Neural cell (in vitro differentiated cells): ENCODE measurements around the gene XPNPEP3. TPM values are rescaled to one million over a fixed set of nuclear protein-coding genes. Genes with fewer than 3 reads are reported as not detected.
"Not testable (repeated sequence)": the region's sequence is repeated elsewhere in the genome, so short reads cannot be mapped to it uniquely, and the experiment has no call there.

Experiments used
- H2AFZ ChIP-seq: fragments of 200-600, 300-800 bp; sonication (generic), shearing (Covaris generic); 2 replicates; pipeline ENCODE4 v1.6.0; 2014; ENCODE audit warnings: low read depth, mild to moderate bottlenecking, antibody characterized with exemption, low read length, moderate library complexity
- H3F3A ChIP-seq: fragments of 200-600 bp; shearing (Covaris generic); 2 replicates; pipeline ENCODE4 v1.6.1; 2016; ENCODE audit warnings: mild to moderate bottlenecking, moderate library complexity, mixed read lengths, antibody characterized with exemption, low read length; ENCODE audit not compliant: insufficient read depth, poor library complexity, severe bottlenecking
- H3K27ac ChIP-seq: fragments of 200-600, 300-800 bp; sonication (generic), shearing (Covaris generic); 2 replicates; pipeline ENCODE4 v1.5.1; 2014; ENCODE audit warnings: mild to moderate bottlenecking, low read length, moderate library complexity
- H3K27me3 ChIP-seq: fragments of 300-800, 200-600 bp; sonication (generic), shearing (Covaris generic); 2 replicates; pipeline ENCODE4 v1.6.0; 2014; ENCODE audit warnings: mild to moderate bottlenecking, low read depth, low read length, moderate library complexity; ENCODE audit not compliant: insufficient read depth
- H3K36me3 ChIP-seq: fragments of 300-800, 200-600 bp; sonication (generic), shearing (Covaris generic); 2 replicates; pipeline ENCODE4 v1.5.1; 2014; ENCODE audit warnings: mild to moderate bottlenecking, antibody characterized with exemption, low read length, moderate library complexity; ENCODE audit not compliant: insufficient read depth
- H3K4me2 ChIP-seq: fragments of 300-800, 200-600 bp; sonication (generic), shearing (Covaris generic); 2 replicates; pipeline ENCODE4 v1.6.0; 2014; ENCODE audit warnings: mild to moderate bottlenecking, low read length
- H3K4me3 ChIP-seq: fragments of 300-800, 200-600 bp; sonication (generic), shearing (Covaris generic); 2 replicates; pipeline ENCODE4 v1.5.1; 2014; ENCODE audit warnings: mild to moderate bottlenecking, low read length, moderate library complexity
- H3K79me2 ChIP-seq: fragments of 200-600 bp; shearing (Covaris generic); replicated peaks from 2 replicates; pipeline ENCODE4 v1.6.0; 2014; ENCODE audit warnings: mild to moderate bottlenecking, low read length, moderate library complexity; ENCODE audit not compliant: insufficient read depth
- H3K9ac ChIP-seq: fragments of 300-800, 200-600 bp; sonication (generic), shearing (Covaris generic); 2 replicates; pipeline ENCODE4 v1.6.1; 2016; ENCODE audit warnings: mild to moderate bottlenecking, low read length, mixed read lengths
- H3K9me2 ChIP-seq: fragments of 200-600 bp; shearing (Covaris generic); 2 replicates; pipeline ENCODE4 v1.6.1; 2016; ENCODE audit warnings: mild to moderate bottlenecking, low read length, mixed read lengths; ENCODE audit not compliant: insufficient read depth
- H3K9me3 ChIP-seq: fragments of 200-600, 300-800 bp; sonication (generic), shearing (Covaris generic); 2 replicates; pipeline ENCODE4 v1.6.1; 2016; ENCODE audit warnings: mild to moderate bottlenecking, mixed run types, low read length, moderate library complexity, mixed read lengths
- H4K20me1 ChIP-seq: fragments of 200-600 bp; shearing (Covaris generic); 2 replicates; pipeline ENCODE4 v1.6.1; 2016; ENCODE audit warnings: mild to moderate bottlenecking, mixed run types; ENCODE audit not compliant: insufficient read depth
- EP300 ChIP-seq: fragments of 450-650 bp; conservative IDR thresholded peaks from 2 replicates; pipeline ENCODE4 v1.6.1; 2014; ENCODE audit warnings: antibody characterized with exemption, mild to moderate bottlenecking, moderate library complexity; ENCODE audit not compliant: poor library complexity, severe bottlenecking
- EZH2 ChIP-seq: fragments of 200-600, 300-800 bp; shearing (Covaris generic), sonication (generic); IDR thresholded peaks from 2 replicates; pipeline ENCODE4 v1.6.1; 2014; ENCODE audit warnings: antibody characterized with exemption, low read length, borderline replicate concordance, mild to moderate bottlenecking; ENCODE audit not compliant: insufficient read depth, poor library complexity, severe bottlenecking
- MXI1 ChIP-seq: fragments of 450-650 bp; conservative IDR thresholded peaks from 2 replicates; pipeline ENCODE4 v1.6.1; 2014; ENCODE audit warnings: antibody characterized with exemption, mild to moderate bottlenecking; ENCODE audit not compliant: poor library complexity, severe bottlenecking
- POLR2AphosphoS5 ChIP-seq: IDR thresholded peaks from 2 replicates; pipeline ENCODE4 v1.6.1; 2012
- RAD21 ChIP-seq: fragments of 450-650 bp; conservative IDR thresholded peaks from 2 replicates; pipeline ENCODE4 v1.6.1; 2014; ENCODE audit warnings: antibody characterized with exemption, mild to moderate bottlenecking, moderate library complexity
- REST ChIP-seq: IDR thresholded peaks from 2 replicates; pipeline ENCODE4 v1.6.1; 2012; ENCODE audit warnings: borderline replicate concordance
- SMC3 ChIP-seq: fragments of 450-650 bp; conservative IDR thresholded peaks from 2 replicates; pipeline ENCODE4 v1.6.1; 2014; ENCODE audit warnings: antibody characterized with exemption, mild to moderate bottlenecking, moderate library complexity; ENCODE audit not compliant: poor library complexity
- TAF1 ChIP-seq: IDR thresholded peaks from 2 replicates; pipeline ENCODE4 v1.6.1; 2012; ENCODE audit warnings: low read depth
- polyA plus RNA-seq: library from polyadenylated mRNA; depleted of rRNA; stranded (reverse); fragments of >200 nt; gene quantifications from 2 replicates; pipeline ENCODE4 v1.2.3, GENCODE V29; 2014
- TF ChIP-seq, protein P1 (sequence below): fragments of 450-650 bp; IDR thresholded peaks from 2 replicates; pipeline ENCODE4 v1.5.1; 2014; ENCODE audit warnings: antibody characterized with exemption, mild to moderate bottlenecking, moderate library complexity; ENCODE audit not compliant: poor library complexity, severe bottlenecking

Gene XPNPEP3
- polyA plus RNA-seq, 1 donor from 2014 or later: 5.2 TPM

- Histone ChIP-seq H3K4me3 (no peak overlapping the region), H3K27me3 (no peaks in the 10 kb centered on the region), H3K9me3 (no peaks in the 10 kb centered on the region), H2AFZ (no peak overlapping the region), H3K9me2 (no peaks in the 10 kb centered on the region), H3K36me3 (no peaks in the 10 kb centered on the region), H3K4me2 (no peak overlapping the region), H4K20me1 (no peaks in the 10 kb centered on the region), H3K9ac (no peak overlapping the region), H3K79me2 (peaks cover 16% of the 10 kb centered on the region), H3K27ac (no peak overlapping the region), H3F3A (no peaks in the 10 kb centered on the region)
- TF ChIP-seq, protein P1, sequence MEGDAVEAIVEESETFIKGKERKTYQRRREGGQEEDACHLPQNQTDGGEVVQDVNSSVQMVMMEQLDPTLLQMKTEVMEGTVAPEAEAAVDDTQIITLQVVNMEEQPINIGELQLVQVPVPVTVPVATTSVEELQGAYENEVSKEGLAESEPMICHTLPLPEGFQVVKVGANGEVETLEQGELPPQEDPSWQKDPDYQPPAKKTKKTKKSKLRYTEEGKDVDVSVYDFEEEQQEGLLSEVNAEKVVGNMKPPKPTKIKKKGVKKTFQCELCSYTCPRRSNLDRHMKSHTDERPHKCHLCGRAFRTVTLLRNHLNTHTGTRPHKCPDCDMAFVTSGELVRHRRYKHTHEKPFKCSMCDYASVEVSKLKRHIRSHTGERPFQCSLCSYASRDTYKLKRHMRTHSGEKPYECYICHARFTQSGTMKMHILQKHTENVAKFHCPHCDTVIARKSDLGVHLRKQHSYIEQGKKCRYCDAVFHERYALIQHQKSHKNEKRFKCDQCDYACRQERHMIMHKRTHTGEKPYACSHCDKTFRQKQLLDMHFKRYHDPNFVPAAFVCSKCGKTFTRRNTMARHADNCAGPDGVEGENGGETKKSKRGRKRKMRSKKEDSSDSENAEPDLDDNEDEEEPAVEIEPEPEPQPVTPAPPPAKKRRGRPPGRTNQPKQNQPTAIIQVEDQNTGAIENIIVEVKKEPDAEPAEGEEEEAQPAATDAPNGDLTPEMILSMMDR: no peak
- TF ChIP-seq POLR2AphosphoS5 (no peak), EZH2 (no peak), TAF1 (no peak), RAD21 (no peak), MXI1 (no peak), SMC3 (no peak), REST (no peak), EP300 (no peak)
Measured at GRCh38 chr22:40844951-40845350, 12.0 kb upstream of the XPNPEP3 start.

- not testable (repeated sequence) for H3K36me3 ChIP-seq, H3K4me2 ChIP-seq, H3K9ac ChIP-seq, H3K9me3 ChIP-seq, H3K27me3 ChIP-seq, H3F3A ChIP-seq, H3K9me2 ChIP-seq, H2AFZ ChIP-seq, H3K27ac ChIP-seq, H4K20me1 ChIP-seq, H3K4me3 ChIP-seq
- peaks cover 25% of the 10 kb centered on the region for H3K79me2 ChIP-seq
Measured at GRCh38 chr22:40845816-40846215, 11.1 kb upstream of the XPNPEP3 start.

GRCh38 chr22:40853333-40853732 is 3.6 kb upstream of the XPNPEP3 start:
- TF ChIP-seq POLR2AphosphoS5 (no peak), REST (no peak), SMC3 (no peak), MXI1 (no peak), EZH2 (no peak), RAD21 (no peak), EP300 (no peak), TAF1 (no peak)
- TF ChIP-seq, protein P1: no peak
- H3K9me2 ChIP-seq: no peaks in the 10 kb centered on the region
- H2AFZ ChIP-seq: no peak overlapping the region
- no peak overlapping the region for H3K9ac ChIP-seq
- no peak overlapping the region for H3K27ac ChIP-seq
- H3K27me3 ChIP-seq: no peaks in the 10 kb centered on the region
- peak overlapping the region; percentile 85 for H3K4me3 ChIP-seq
- H3K9me3 ChIP-seq: no peaks in the 10 kb centered on the region
- peaks cover 4% of the 10 kb centered on the region for H3F3A ChIP-seq
- peaks cover 3% of the 10 kb centered on the region for H4K20me1 ChIP-seq
- H3K4me2 ChIP-seq: peak overlapping the region; percentile 56
- H3K79me2 ChIP-seq: peaks cover 80% of the 10 kb centered on the region
- H3K36me3 ChIP-seq: no peaks in the 10 kb centered on the region
